K562 (cell line): ENCODE measurements around the gene TNKS2. TPM values are rescaled to one million over a fixed set of nuclear protein-coding genes. Genes with fewer than 3 reads are reported as not detected.

Experiments
- CREB1 ChIP-seq, 2 experiments: sonication (generic) in 1 of 2; formaldehyde crosslinking in 1 of 2; IDR thresholded peaks; 2 replicates each; pipeline versions ENCODE4 v1.6.1 to v1.8.0; 2012 to 2022; ENCODE audit warnings: inconsistent platforms in 1 of 2, mild to moderate bottlenecking in 1 of 2, missing genetic modification reagents in 1 of 2, moderate library complexity in 1 of 2
- EP400 ChIP-seq: fragments of 450-650 bp; IDR thresholded peaks from 2 replicates; pipeline ENCODE4 v1.6.1; 2017; ENCODE audit warnings: antibody characterized with exemption, mild to moderate bottlenecking, moderate library complexity
- HNRNPL ChIP-seq: fragments of 200-400 bp; formaldehyde crosslinking; IDR thresholded peaks from 2 replicates; pipeline ENCODE4 v1.6.1; 2017; ENCODE audit warnings: low read depth, mild to moderate bottlenecking, low read length
- IFI16 ChIP-seq: fragments of 250-450 bp; sonication (Bioruptor Pico); IDR thresholded peaks from 2 replicates; pipeline ENCODE4 v2.1.2; 2022; ENCODE audit warnings: mild to moderate bottlenecking, inconsistent platforms
- KAT7 ChIP-seq: sonication (generic); formaldehyde crosslinking; IDR thresholded peaks from 2 replicates; pipeline ENCODE4 v1.8.0; 2022; ENCODE audit warnings: missing genetic modification reagents, mild to moderate bottlenecking, borderline replicate concordance
- KAT8 ChIP-seq: fragments of 450-650 bp; IDR thresholded peaks from 2 replicates; pipeline ENCODE4 v1.6.1; 2016; ENCODE audit warnings: low read depth, mild to moderate bottlenecking
- KDM2B ChIP-seq: fragments of 250-450 bp; sonication (Bioruptor Pico); IDR thresholded peaks from 2 replicates; pipeline ENCODE4 v1.8.0; 2021; ENCODE audit warnings: mild to moderate bottlenecking, moderate library complexity
- MIER1 ChIP-seq: fragments of 450-650 bp; IDR thresholded peaks from 2 replicates; pipeline ENCODE4 v1.6.1; 2016; ENCODE audit warnings: antibody characterized with exemption, mild to moderate bottlenecking, low read depth
- MYNN ChIP-seq, 2 experiments: sonication (generic); formaldehyde crosslinking in 1 of 2; IDR thresholded peaks; 2 replicates each; pipeline versions ENCODE4 v1.5.0 to v1.6.1; 2016 to 2020; ENCODE audit warnings: antibody characterized with exemption in 1 of 2, missing genetic modification reagents in 1 of 2
- NR2C1 ChIP-seq, 2 experiments: fragments of 450-650 bp; IDR thresholded peaks; 2 replicates each; pipeline ENCODE4 v1.6.1; 2017; ENCODE audit warnings: mild to moderate bottlenecking in 2 of 2, antibody characterized with exemption in 1 of 2, inconsistent platforms in 1 of 2, missing compliant biosample characterization in 1 of 2, missing genetic modification characterization in 1 of 2
- PURB ChIP-seq: sonication (generic); formaldehyde crosslinking; IDR thresholded peaks from 2 replicates; pipeline ENCODE4 v1.9.0; 2021; ENCODE audit warnings: low read depth, mild to moderate bottlenecking, missing genetic modification reagents
- ZNF133 ChIP-seq: fragments of 250-450 bp; sonication (Bioruptor Pico); IDR thresholded peaks from 2 replicates; pipeline ENCODE4 v1.4.0; 2020; ENCODE audit warnings: mild to moderate bottlenecking
- ZNF431 ChIP-seq: sonication (generic); formaldehyde crosslinking; IDR thresholded peaks from 2 replicates; pipeline ENCODE4 v1.8.0; 2022; ENCODE audit warnings: mild to moderate bottlenecking, missing genetic modification reagents
- ZNF707 ChIP-seq: fragments of 250-450 bp; sonication (Bioruptor Pico); conservative IDR thresholded peaks from 2 replicates; pipeline ENCODE4 v1.8.0; 2022; ENCODE audit warnings: inconsistent platforms, mild to moderate bottlenecking, moderate library complexity
- polyA plus RNA-seq, 8 experiments: library from polyadenylated mRNA; depleted of rRNA in 4 of 8; stranded (reverse) in 5 of 8; unstranded in 3 of 8; fragments of >200 nt; fragmentation: Nextera tagmentation in 2 of 8; fragmentation: Illumina TruSeq in 1 of 8; extraction: Ambion mirVana in 2 of 8; extraction: Trizol in 1 of 8; gene quantifications; 2 replicates each; pipeline versions ENCODE4 v1.2.1 to v1.2.3, GENCODE V29; 2011 to 2014; ENCODE audit warnings: inconsistent platforms in 1 of 8, missing spikeins in 1 of 8
- total RNA-seq, 7 experiments: library from RNA; depleted of rRNA in 6 of 7; stranded (reverse); fragments of >200 nt in 6 of 7; fragmentation: Illumina TruSeq in 2 of 7; extraction: Trizol in 2 of 7; gene quantifications; 2 replicates each; pipeline versions ENCODE4 v1.2.1 to v1.2.3, GENCODE V29; 2011 to 2021; ENCODE audit warnings: low replicate concordance in 1 of 7
- TF ChIP-seq, protein P1 (sequence below): fragments of 450-650 bp; formaldehyde crosslinking; IDR thresholded peaks from 2 replicates; pipeline ENCODE4 v1.4.0; 2020; ENCODE audit warnings: mild to moderate bottlenecking, moderate library complexity
- TF ChIP-seq, protein P2 (sequence below): fragments of 450-650 bp; formaldehyde crosslinking; IDR thresholded peaks from 2 replicates; pipeline ENCODE4 v1.4.0; 2020; ENCODE audit warnings: mild to moderate bottlenecking, moderate library complexity
- TF ChIP-seq, protein P3 (sequence below): fragments of 450-650 bp; IDR thresholded peaks from 2 replicates; pipeline ENCODE4 v1.6.1; 2016; ENCODE audit warnings: antibody characterized with exemption
- TF ChIP-seq, protein P4 (sequence below): fragments of 450-650 bp; IDR thresholded peaks from 2 replicates; pipeline ENCODE4 v1.6.1; 2016; ENCODE audit warnings: mild to moderate bottlenecking

TNKS2 gene
- total and polyA plus RNA-seq, 9 of the 15 experiments (the other 6 are each of a cell fraction or from before 2014, with no cell fraction given) = 3.5 to 19.8 (median 8.6) TPM

DNA sequence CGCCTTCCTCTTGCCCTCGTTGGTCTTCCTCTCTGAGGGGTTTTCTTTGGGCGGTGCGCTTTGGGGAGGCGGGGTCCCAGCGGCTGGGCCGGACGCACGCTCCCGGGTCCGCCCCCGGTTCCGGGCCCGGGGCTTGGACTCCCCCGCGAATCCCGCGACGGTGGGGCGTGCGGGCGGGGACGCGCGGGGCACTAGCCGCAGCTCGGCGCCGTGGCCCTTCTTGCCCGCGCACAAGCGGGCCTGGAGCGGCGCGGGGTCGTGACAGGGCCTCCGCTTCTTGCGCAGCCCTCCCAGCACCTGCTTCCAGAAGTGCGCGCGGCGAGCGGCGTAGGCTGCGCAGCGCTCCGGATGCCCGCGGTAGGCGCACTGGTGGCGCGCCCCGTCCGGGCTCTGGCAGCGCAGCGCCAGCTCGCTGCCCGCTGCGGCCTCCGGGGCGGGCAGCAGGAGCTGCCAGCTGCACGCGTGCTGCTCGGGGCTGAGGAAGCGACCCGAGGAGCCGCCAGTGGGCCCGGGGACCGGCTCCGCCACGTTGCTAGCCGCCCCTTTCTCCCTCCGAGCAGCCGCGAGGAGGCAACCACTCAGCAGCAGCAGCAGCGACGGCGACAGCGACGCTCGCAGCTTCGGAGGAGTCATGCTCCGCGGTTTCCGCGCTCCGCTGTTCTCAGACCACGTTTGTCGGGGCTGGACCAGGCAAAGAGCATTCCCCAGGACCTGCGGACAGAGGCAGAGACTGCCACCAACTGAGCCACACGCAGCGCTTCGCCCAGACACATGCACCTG is 110.3 kb downstream of the TNKS2 start (continued):
- TF ChIP-seq, protein P1, sequence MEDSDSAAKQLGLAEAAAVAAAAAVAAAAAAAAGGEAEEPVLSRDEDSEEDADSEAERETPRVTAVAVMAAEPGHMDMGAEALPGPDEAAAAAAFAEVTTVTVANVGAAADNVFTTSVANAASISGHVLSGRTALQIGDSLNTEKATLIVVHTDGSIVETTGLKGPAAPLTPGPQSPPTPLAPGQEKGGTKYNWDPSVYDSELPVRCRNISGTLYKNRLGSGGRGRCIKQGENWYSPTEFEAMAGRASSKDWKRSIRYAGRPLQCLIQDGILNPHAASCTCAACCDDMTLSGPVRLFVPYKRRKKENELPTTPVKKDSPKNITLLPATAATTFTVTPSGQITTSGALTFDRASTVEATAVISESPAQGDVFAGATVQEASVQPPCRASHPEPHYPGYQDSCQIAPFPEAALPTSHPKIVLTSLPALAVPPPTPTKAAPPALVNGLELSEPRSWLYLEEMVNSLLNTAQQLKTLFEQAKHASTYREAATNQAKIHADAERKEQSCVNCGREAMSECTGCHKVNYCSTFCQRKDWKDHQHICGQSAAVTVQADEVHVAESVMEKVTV (CRISPR knock-in tag) = no peak
- TF ChIP-seq EP400 (peak; percentile 76), ZNF707 (CRISPR knock-in tag) (no peak), MYNN (IDR thresholded peaks at IDR 0.05) (peak; percentile 15; the same call in 1 of the 2 replicates), MYNN (CRISPR knock-in tag; IDR thresholded peaks at IDR 0.05) (no peak), IFI16 (CRISPR knock-in tag) (no peak), ZNF133 (CRISPR knock-in tag) (no peak), KAT8 (no peak), KDM2B (CRISPR knock-in tag) (no peak), HNRNPL (peak; percentile 66; the same call in 1 of the 2 replicates), CREB1 (IDR thresholded peaks at IDR 0.05) (no peak), CREB1 (CRISPR knock-in tag; IDR thresholded peaks at IDR 0.05) (0 out of 2 replicates have a peak, but pooled peaks have one; percentile 51), NR2C1 (IDR thresholded peaks at IDR 0.05) (no peak), NR2C1 (tag; IDR thresholded peaks at IDR 0.05) (no peak), PURB (no peak), KAT7 (CRISPR knock-in tag) (no peak), MIER1 (no peak), ZNF431 (CRISPR knock-in tag) (0 out of 2 replicates have a peak, but pooled peaks have one; percentile 56)
- TF ChIP-seq, protein P2, sequence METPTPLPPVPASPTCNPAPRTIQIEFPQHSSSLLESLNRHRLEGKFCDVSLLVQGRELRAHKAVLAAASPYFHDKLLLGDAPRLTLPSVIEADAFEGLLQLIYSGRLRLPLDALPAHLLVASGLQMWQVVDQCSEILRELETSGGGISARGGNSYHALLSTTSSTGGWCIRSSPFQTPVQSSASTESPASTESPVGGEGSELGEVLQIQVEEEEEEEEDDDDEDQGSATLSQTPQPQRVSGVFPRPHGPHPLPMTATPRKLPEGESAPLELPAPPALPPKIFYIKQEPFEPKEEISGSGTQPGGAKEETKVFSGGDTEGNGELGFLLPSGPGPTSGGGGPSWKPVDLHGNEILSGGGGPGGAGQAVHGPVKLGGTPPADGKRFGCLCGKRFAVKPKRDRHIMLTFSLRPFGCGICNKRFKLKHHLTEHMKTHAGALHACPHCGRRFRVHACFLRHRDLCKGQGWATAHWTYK (CRISPR knock-in tag) = 0 out of 2 replicates have a peak, but pooled peaks have one; percentile 37
- TF ChIP-seq, protein P3, sequence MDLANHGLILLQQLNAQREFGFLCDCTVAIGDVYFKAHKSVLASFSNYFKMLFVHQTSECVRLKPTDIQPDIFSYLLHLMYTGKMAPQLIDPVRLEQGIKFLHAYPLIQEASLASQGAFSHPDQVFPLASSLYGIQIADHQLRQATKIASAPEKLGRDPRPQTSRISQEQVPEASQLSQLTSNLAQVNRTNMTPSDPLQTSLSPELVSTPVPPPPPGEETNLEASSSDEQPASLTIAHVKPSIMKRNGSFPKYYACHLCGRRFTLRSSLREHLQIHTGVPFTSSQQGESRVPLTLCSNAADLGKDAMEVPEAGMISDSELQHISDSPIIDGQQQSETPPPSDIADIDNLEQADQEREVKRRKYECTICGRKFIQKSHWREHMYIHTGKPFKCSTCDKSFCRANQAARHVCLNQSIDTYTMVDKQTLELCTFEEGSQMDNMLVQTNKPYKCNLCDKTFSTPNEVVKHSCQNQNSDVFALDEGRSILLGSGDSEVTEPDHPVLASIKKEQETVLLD = no peak
- TF ChIP-seq, protein P4, sequence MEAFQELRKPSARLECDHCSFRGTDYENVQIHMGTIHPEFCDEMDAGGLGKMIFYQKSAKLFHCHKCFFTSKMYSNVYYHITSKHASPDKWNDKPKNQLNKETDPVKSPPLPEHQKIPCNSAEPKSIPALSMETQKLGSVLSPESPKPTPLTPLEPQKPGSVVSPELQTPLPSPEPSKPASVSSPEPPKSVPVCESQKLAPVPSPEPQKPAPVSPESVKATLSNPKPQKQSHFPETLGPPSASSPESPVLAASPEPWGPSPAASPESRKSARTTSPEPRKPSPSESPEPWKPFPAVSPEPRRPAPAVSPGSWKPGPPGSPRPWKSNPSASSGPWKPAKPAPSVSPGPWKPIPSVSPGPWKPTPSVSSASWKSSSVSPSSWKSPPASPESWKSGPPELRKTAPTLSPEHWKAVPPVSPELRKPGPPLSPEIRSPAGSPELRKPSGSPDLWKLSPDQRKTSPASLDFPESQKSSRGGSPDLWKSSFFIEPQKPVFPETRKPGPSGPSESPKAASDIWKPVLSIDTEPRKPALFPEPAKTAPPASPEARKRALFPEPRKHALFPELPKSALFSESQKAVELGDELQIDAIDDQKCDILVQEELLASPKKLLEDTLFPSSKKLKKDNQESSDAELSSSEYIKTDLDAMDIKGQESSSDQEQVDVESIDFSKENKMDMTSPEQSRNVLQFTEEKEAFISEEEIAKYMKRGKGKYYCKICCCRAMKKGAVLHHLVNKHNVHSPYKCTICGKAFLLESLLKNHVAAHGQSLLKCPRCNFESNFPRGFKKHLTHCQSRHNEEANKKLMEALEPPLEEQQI = peak; percentile 30; the same call in 1 of the 2 replicates
